Measurements from ENCODE around the gene SCN5A.

DNA sequence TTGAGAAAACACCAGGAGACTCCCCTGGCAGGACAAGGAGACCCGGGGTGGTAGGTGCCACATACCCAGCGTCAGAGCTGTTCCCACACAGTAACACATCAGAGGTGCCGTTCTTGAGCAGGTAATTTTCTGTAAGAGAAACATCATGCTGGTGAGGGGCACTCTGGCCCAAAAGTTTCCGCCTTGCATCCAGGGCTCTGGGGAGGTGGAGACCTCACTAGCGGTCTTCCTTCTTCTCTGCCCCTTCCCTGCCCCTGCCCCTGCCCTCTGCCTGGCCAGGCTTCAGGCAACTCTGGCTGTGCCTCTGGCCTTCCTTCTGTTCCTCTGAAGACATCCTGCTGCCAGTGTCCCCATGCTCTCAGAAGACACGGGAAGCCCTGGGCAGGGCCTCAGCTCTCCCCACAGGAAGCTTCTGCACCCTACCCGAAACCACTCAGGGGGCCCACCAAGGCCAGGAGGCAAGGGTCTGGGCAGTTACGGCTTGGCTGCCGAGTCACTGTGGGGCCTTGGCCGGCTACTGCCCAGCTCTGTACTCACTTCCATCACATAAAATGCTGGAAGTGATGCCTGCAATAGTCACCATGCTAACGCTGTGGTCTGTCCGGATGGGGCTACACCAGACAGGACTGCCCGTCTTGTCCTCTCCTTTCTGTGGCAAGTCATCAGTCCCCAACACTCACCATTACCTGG is 41.3 kb downstream of the SCN5A start:
- TF ChIP-seq, protein P1, sequence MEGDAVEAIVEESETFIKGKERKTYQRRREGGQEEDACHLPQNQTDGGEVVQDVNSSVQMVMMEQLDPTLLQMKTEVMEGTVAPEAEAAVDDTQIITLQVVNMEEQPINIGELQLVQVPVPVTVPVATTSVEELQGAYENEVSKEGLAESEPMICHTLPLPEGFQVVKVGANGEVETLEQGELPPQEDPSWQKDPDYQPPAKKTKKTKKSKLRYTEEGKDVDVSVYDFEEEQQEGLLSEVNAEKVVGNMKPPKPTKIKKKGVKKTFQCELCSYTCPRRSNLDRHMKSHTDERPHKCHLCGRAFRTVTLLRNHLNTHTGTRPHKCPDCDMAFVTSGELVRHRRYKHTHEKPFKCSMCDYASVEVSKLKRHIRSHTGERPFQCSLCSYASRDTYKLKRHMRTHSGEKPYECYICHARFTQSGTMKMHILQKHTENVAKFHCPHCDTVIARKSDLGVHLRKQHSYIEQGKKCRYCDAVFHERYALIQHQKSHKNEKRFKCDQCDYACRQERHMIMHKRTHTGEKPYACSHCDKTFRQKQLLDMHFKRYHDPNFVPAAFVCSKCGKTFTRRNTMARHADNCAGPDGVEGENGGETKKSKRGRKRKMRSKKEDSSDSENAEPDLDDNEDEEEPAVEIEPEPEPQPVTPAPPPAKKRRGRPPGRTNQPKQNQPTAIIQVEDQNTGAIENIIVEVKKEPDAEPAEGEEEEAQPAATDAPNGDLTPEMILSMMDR (conservative IDR thresholded peaks at IDR 0.05): no peak
- TF ChIP-seq EZH2 (IDR thresholded peaks at IDR 0.05; ENCODE audit: low read depth): no peak

Data from PC-9 (cell line).